PFSK-1 (cell line): ENCODE measurements around the gene CTNND2.

ENCODE experiments used
- REST ChIP-seq, 2 experiments: IDR thresholded peaks; 2 replicates each; pipeline versions ENCODE4 v1.6.1 to v1.8.0; 2011 to 2012; ENCODE audit warnings: low read depth in 2 of 2, low read length in 2 of 2, control low read depth in 1 of 2, inconsistent platforms in 1 of 2, mild to moderate bottlenecking in 1 of 2, moderate library complexity in 1 of 2; ENCODE audit not compliant: insufficient read depth in 1 of 2
- SIN3A ChIP-seq: IDR thresholded peaks from 2 replicates; pipeline ENCODE4 v1.6.1; 2012; ENCODE audit warnings: mild to moderate bottlenecking, low read length, moderate library complexity, borderline replicate concordance; ENCODE audit not compliant: insufficient read depth
- TAF1 ChIP-seq: IDR thresholded peaks from 2 replicates; pipeline ENCODE4 v1.6.1; 2012; ENCODE audit warnings: low read length, control low read depth, borderline replicate concordance; ENCODE audit not compliant: insufficient read depth

GRCh38 chr5:11258001-11258400 lies 646.2 kb downstream of the CTNND2 start:
- no peak for TF ChIP-seq SIN3A
- TF ChIP-seq REST (IDR thresholded peaks at IDR 0.05; ENCODE audit: insufficient read depth in 1 of 2, low read depth in 2 of 2, low read length in 2 of 2): no peak
- TF ChIP-seq TAF1: no peak
